Activated CD8-positive, alpha-beta T cell treated with anti-CD3 and anti-CD28 coated beads, Interleukin-2, amount 10 ng/mL, durations not matched to agents 7 days and 5 days (primary cell): Measurements from ENCODE around the gene SGSH. TPM values are rescaled to one million over a fixed set of nuclear protein-coding genes. Genes with fewer than 3 reads are reported as not detected.

Experiments used
- ATAC-seq: fragments of 150-1000 bp; cut with Tn5 transposase; one replicate; pipeline ENCODE4 v1.10.0; 2021; ENCODE audit warnings: moderate library complexity
- CTCF ChIA-PET: fragments of 350-600 bp; sonication (Branson Sonifier 250); formaldehyde crosslinking; loops from one replicate; lab custom pipeline; 2021; ENCODE audit warnings: antibody characterized with exemption; lab: Charles Lee
- POLR2A ChIA-PET: fragments of 350-600 bp; sonication (Branson Sonifier 250); formaldehyde crosslinking; loops from one replicate; lab custom pipeline; 2021; ENCODE audit warnings: antibody characterized with exemption; lab: Charles Lee
- DNase-seq: peaks from one replicate; pipeline ENCODE4 v3.0.0-alpha.2; 2020
- H3K27ac Mint-ChIP-seq: one replicate; pipeline ENCODE4 v1.8.0; 2021; ENCODE audit warnings: mild to moderate bottlenecking, mixed read lengths
- H3K27me3 Mint-ChIP-seq: one replicate; pipeline ENCODE4 v1.8.0; 2021; ENCODE audit warnings: low read depth, mixed read lengths
- H3K36me3 Mint-ChIP-seq: one replicate; pipeline ENCODE4 v1.8.0; 2021; ENCODE audit warnings: low read depth, mixed read lengths
- H3K4me1 Mint-ChIP-seq: one replicate; pipeline ENCODE4 v1.8.0; 2021; ENCODE audit warnings: low read depth, mixed read lengths
- H3K4me3 Mint-ChIP-seq: one replicate; pipeline ENCODE4 v1.8.0; 2021; ENCODE audit warnings: mild to moderate bottlenecking, mixed read lengths
- H3K9me3 Mint-ChIP-seq: one replicate; pipeline ENCODE4 v1.8.0; 2022; ENCODE audit warnings: mixed read lengths; ENCODE audit not compliant: insufficient read depth
- total RNA-seq, 2 experiments: library from RNA; stranded (reverse); gene quantifications; one replicate each; pipeline ENCODE4 v1.2.3, GENCODE V29; 2021

SGSH gene
- total RNA-seq, 2 experiments from 2014 or later, result 6.9 to 8.2 TPM

- Mint-ChIP-seq H3K4me1 (no peaks in the 10 kb centered on the region), H3K27me3 (no peaks in the 10 kb centered on the region), H3K9me3 (no peaks in the 10 kb centered on the region), H3K36me3 (no peaks in the 10 kb centered on the region), H3K27ac (no peak overlapping the region), H3K4me3 (no peak overlapping the region)
- ATAC-seq (no peak), DNase-seq (no peak)
- ChIA-PET POLR2A (no interaction called here), CTCF (interaction anchor here (1.3 kb wide), 1 partner anchor 15 kb away, joined by 5 read pairs; no protein-coding TSS in a partner anchor)
Measured at GRCh38 chr17:80181431-80181830, 38.7 kb downstream of the SGSH start.

GRCh38 chr17:80180192-80180591 lies 39.9 kb downstream of the SGSH start:
- ATAC-seq (no peak), DNase-seq (no peak)
- ChIA-PET CTCF (no interaction called here), POLR2A (no interaction called here)
- H3K4me1 Mint-ChIP-seq, result no peaks in the 10 kb centered on the region
- H3K9me3 Mint-ChIP-seq, result no peaks in the 10 kb centered on the region
- H3K36me3 Mint-ChIP-seq, result no peaks in the 10 kb centered on the region
- H3K4me3 Mint-ChIP-seq, result no peak overlapping the region
- no peaks in the 10 kb centered on the region for H3K27me3 Mint-ChIP-seq
- no peak overlapping the region for H3K27ac Mint-ChIP-seq

DNA sequence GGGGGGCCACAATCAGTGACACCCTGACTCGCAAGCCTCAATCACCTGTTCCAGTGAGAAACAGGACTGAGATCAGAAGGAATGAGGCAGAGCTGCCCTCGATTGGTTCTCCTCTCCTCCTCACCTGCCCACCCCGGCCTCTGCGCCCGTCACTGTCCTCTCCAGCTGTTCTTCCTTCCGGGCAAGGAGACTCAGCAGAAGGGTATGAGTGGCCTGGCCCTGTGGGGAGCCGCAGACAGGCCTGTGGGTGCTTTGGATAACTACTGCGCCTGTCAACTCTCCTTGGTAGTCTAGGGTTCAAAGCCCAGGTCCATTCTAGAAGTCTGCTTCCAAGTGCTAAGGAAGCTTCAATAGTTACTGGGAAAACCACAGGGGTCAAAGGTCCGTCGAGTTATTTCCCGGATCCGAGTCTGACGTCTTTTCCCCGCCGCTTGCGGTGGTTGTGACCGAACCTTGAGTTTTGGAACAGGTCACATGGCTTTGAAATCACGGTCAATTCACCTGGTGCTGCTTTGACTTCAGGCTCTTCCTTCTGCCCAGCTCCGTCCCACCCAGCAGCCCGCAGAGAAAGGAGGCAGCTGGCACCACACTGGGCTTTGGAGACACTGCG lies 42.0 kb downstream of the SGSH start:
- H3K36me3 Mint-ChIP-seq, result no peaks in the 10 kb centered on the region
- ATAC-seq (no peak), DNase-seq (no peak)
- ChIA-PET POLR2A (no interaction called here), CTCF (no interaction called here)
- H3K9me3 Mint-ChIP-seq, result no peaks in the 10 kb centered on the region
- no peaks in the 10 kb centered on the region for H3K27me3 Mint-ChIP-seq
- no peak overlapping the region for H3K4me3 Mint-ChIP-seq
- H3K27ac Mint-ChIP-seq, result no peak overlapping the region
- no peaks in the 10 kb centered on the region for H3K4me1 Mint-ChIP-seq

DNA sequence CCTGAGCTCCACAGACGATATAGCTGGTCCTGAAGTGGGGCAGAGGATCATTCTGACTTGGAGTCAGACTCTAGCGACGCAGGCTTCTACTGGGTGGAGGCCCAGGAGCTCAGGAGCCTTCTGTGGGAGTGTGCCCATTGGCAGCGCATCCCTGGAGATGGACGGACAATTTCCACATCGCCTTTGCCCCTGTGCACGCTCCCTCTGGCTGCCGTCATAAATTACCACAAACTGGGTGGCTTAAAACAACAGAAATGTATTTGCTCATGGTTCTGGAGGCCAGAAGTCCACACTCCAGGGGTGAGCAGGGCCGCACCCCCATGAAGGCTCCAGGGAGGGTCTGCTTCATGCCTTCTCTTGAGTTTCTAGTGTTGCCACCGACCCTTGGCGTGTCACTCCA lies 43.4 kb downstream of the SGSH start:
- Mint-ChIP-seq H3K4me1 (no peaks in the 10 kb centered on the region), H3K36me3 (no peaks in the 10 kb centered on the region), H3K27ac (no peak overlapping the region), H3K9me3 (no peaks in the 10 kb centered on the region), H3K4me3 (no peak overlapping the region), H3K27me3 (no peaks in the 10 kb centered on the region)
- POLR2A ChIA-PET, result no interaction called here
- CTCF ChIA-PET, result interaction anchor here (1.1 kb wide), 1 partner anchor 168 kb away, joined by 3 read pairs; no protein-coding TSS in a partner anchor
- ATAC-seq (no peak), DNase-seq (no peak)

DNA sequence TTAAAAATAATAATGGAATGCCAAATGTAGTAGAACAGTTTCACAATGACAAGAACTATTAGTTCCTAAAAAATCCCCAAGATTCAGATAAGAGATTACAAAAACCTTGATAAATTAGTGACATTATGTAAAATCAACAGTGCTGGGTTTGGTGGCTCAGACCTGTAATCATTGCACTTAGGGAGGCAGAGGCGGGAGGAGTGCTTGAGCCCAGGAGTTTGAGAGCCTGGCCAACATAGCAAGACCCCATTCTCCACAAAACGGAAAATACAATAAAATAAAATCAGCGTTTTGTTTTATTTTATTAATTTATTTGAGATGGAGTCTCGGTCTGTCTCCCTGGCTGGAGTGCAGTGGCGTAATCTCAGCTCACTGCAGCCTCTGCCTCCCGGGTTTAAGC lies 46.2 kb downstream of the SGSH start:
- no peak overlapping the region for H3K27ac Mint-ChIP-seq
- CTCF ChIA-PET, result no interaction called here

DNA sequence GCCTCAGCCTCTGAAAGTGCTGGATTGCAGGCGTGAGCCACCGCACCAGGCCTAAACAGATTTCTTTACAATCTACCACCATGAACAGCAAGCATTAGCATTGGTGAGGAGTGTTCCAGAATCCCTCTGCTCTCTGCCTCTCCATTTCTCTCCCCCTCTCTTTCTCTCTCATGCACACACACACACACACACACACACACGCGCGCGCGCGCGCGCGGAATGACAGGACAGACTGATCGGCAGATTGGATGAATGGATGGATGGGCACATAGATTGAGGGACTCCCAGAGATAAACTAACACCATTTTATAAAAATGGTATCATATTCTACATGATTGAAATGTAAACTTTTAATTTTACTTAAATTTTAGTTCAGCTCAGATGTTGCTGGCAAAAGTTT lies 47.0 kb downstream of the SGSH start:
- H3K4me1 Mint-ChIP-seq, result no peaks in the 10 kb centered on the region
- CTCF ChIA-PET, result no interaction called here
- H3K27ac Mint-ChIP-seq, result no peak overlapping the region
- DNase-seq (no peak), ATAC-seq (no peak)
- H3K36me3 Mint-ChIP-seq, result no peaks in the 10 kb centered on the region
- no peak overlapping the region for H3K4me3 Mint-ChIP-seq
- H3K9me3 Mint-ChIP-seq, result no peaks in the 10 kb centered on the region
- H3K27me3 Mint-ChIP-seq, result no peaks in the 10 kb centered on the region
- POLR2A ChIA-PET, result no interaction called here

More for the DNA sequence above, 46.2 kb downstream of the SGSH start:
- no peaks in the 10 kb centered on the region for H3K27me3 Mint-ChIP-seq
- H3K4me3 Mint-ChIP-seq, result no peak overlapping the region
- H3K9me3 Mint-ChIP-seq, result no peaks in the 10 kb centered on the region
- no peak for DNase-seq
- no peaks in the 10 kb centered on the region for H3K36me3 Mint-ChIP-seq
- POLR2A ChIA-PET, result no interaction called here
- no peaks in the 10 kb centered on the region for H3K4me1 Mint-ChIP-seq
- ATAC-seq, result no peak

DNA sequence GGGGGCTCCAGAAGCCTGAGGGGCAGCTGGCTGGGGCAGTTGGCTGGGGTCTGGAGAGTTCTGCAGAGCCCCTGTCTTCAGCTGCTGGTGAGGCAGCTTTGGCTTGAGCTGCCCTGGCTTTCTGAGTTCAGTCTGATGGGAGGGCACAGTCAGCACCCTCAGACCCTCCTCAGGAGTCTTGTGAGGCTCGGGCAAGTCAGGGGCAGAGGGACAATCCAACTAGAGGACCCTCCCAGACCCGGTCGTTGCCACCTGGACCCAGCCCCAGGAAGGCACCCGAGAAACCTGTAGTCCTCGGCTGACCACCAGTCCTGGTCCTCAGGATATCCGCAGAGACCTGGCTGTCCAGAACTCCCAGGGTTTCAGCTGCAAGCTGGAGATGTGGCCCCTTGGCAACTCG lies 48.5 kb downstream of the SGSH start:
- no peak for ATAC-seq

GRCh38 chr17:80169784-80170500 lies 50.2 kb downstream of the SGSH start, which contains the start of gene CARD14:
Gene CARD14, plus strand, starts transcription at chr17:80170030. Its CDS starts 11,409 bp downstream, at chr17:80181439.
- no peaks in the 10 kb centered on the region for H3K4me1 Mint-ChIP-seq
- no peaks in the 10 kb centered on the region for H3K27me3 Mint-ChIP-seq
- ChIA-PET CTCF (no interaction called here), POLR2A (no interaction called here)
- no peak within 1 kb of the TSS for H3K27ac Mint-ChIP-seq
- no peak within 1 kb of the TSS for H3K4me3 Mint-ChIP-seq
- no peaks in the 10 kb centered on the region for H3K9me3 Mint-ChIP-seq
- ATAC-seq (no peak), DNase-seq (no peak)
- H3K36me3 Mint-ChIP-seq, result no peaks in the 10 kb centered on the region

More for the DNA sequence above, 48.5 kb downstream of the SGSH start:
- Mint-ChIP-seq H3K9me3 (no peaks in the 10 kb centered on the region), H3K27me3 (no peaks in the 10 kb centered on the region), H3K36me3 (no peaks in the 10 kb centered on the region), H3K27ac (no peak overlapping the region), H3K4me3 (no peak overlapping the region), H3K4me1 (no peaks in the 10 kb centered on the region)
- DNase-seq, result no peak
- CTCF ChIA-PET, result no interaction called here
- POLR2A ChIA-PET, result interaction anchor here (0.6 kb wide), 1 partner anchor 197 kb away, joined by 3 read pairs; no protein-coding TSS in a partner anchor

DNA sequence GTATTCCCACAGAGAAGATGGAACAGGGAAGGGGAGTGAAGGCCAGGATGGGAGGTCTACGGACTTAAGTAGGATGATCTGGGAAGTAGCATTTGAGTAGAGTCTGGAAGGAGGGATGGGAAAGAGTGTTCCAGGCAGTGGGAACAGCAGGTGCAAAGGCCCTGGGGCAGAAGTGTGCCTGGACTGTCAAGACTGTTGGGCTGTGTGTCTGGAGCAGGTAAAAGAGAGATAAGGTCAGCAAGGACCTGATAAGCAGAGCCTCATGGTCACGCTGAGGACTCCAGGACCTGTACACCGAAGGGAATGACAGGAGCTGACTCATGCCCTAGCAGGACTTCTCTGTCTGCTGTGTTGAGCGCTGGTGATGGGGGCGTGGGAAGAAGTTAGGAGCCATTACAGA lies 51.0 kb downstream of the SGSH start:
- ATAC-seq (no peak), DNase-seq (no peak)
- Mint-ChIP-seq H3K4me3 (no peak overlapping the region), H3K27me3 (peaks cover 2% of the 10 kb centered on the region), H3K27ac (no peak overlapping the region), H3K36me3 (no peaks in the 10 kb centered on the region), H3K4me1 (no peaks in the 10 kb centered on the region), H3K9me3 (no peaks in the 10 kb centered on the region)
- ChIA-PET CTCF (no interaction called here), POLR2A (no interaction called here)

DNA sequence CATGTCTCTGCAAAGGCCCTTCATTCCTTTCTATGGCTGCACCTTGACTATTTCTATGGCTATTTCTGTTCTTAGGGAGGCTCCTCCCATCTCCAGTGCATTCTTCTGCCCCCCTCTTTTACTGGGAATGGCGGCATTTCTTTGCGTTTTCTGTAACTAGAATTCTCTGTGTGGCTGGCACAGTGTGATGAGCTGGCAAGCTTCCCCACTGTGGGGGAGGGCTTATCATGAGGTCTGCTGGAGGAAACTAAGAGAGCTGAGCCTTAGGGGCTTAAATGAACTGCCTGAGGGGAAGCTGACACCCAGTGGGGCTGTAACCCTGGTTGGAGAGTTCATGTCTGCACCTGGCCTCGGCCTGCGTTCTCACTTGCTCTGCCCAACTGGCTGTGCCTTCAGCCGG lies 51.8 kb downstream of the SGSH start:
- ChIA-PET CTCF (no interaction called here), POLR2A (no interaction called here)
- H3K36me3 Mint-ChIP-seq, result no peaks in the 10 kb centered on the region
- no peaks in the 10 kb centered on the region for H3K9me3 Mint-ChIP-seq
- H3K27ac Mint-ChIP-seq, result no peak overlapping the region
- no peaks in the 10 kb centered on the region for H3K4me1 Mint-ChIP-seq
- no peak for DNase-seq
- no peak overlapping the region for H3K4me3 Mint-ChIP-seq
- ATAC-seq, result no peak
- H3K27me3 Mint-ChIP-seq, result peaks cover 2% of the 10 kb centered on the region

GRCh38 chr17:80166446-80166845 lies 53.7 kb downstream of the SGSH start:
- DNase-seq (no peak), ATAC-seq (no peak)
- Mint-ChIP-seq H3K4me3 (no peak overlapping the region), H3K9me3 (no peaks in the 10 kb centered on the region), H3K27ac (no peak overlapping the region), H3K27me3 (peaks cover 2% of the 10 kb centered on the region), H3K4me1 (no peaks in the 10 kb centered on the region), H3K36me3 (no peaks in the 10 kb centered on the region)
- CTCF ChIA-PET, result interaction anchor here (0.7 to 1.7 kb wide), 3 partner anchors 19 to 65 kb away, joined by 4 to 5 read pairs (median 4); partner anchors contain the start of gene GAA
- POLR2A ChIA-PET, result no interaction called here

- Mint-ChIP-seq H3K4me3 (no peak overlapping the region), H3K36me3 (no peaks in the 10 kb centered on the region), H3K27me3 (peaks cover 9% of the 10 kb centered on the region), H3K4me1 (peaks cover 2% of the 10 kb centered on the region), H3K27ac (no peak overlapping the region), H3K9me3 (no peaks in the 10 kb centered on the region)
- ATAC-seq, result no peak
- ChIA-PET CTCF (no interaction called here), POLR2A (interaction anchor here (0.6 kb wide), 1 partner anchor 38 kb away, joined by 3 read pairs; no protein-coding TSS in a partner anchor)
- no peak for DNase-seq
Measured at GRCh38 chr17:80164185-80164584, 55.9 kb downstream of the SGSH start.
